ENCODE data around the gene KBTBD12.

The KBTBD12 gene

DNA sequence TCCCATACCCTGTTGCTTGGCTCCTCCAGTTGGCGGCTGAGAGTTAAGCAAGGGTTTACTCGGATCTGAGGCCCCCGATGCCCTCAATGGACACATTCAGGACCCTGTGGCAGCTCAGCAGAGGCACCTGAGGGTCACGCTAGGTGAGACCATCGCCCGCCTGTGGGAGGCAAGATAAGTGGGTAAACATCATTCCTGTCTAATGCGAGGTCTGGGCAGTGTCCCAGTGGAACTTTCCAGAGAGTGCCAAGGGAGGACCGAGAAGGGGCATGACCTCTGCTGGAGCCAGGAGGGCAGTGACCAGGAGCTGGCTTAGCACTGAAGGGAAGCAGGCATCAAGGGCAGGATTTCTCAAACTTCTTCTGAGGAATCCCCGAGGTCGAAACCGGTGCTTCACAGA is 71.8 kb downstream of the KBTBD12 start:
- DNase-seq: no peak

DNA sequence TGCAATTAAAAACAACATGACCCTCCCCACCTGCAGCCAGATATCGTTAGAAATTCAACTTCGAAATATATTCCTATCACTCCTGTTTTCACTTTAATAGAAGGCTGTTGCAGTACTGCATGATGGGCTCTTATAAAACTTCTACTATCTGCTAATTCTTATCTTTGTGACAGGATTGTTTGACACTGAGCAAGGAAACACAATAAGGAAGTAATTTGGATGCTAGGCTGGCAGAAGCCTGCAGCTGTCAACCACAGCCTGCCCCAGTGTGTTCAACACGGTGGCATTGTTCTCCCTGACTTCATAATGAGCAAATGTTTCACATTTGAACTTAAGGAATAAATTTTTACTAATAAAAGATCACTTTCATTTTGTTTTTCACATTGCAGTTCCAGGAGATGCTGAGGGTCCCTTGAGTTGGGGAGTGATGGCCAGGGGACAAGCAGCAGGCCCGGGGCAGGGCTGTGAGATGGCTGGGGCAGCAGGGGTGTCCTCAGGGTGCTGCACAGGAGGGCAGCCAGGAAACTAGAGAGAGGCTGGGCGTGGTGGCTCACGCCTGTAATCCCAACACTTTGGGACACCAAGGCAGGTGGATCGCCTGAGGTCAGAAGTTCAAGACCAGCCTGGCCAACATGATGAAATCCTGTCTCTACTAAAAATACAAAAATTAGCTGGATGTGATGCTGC is 72.4 kb downstream of the KBTBD12 start:
- DNase-seq: no peak

DNA sequence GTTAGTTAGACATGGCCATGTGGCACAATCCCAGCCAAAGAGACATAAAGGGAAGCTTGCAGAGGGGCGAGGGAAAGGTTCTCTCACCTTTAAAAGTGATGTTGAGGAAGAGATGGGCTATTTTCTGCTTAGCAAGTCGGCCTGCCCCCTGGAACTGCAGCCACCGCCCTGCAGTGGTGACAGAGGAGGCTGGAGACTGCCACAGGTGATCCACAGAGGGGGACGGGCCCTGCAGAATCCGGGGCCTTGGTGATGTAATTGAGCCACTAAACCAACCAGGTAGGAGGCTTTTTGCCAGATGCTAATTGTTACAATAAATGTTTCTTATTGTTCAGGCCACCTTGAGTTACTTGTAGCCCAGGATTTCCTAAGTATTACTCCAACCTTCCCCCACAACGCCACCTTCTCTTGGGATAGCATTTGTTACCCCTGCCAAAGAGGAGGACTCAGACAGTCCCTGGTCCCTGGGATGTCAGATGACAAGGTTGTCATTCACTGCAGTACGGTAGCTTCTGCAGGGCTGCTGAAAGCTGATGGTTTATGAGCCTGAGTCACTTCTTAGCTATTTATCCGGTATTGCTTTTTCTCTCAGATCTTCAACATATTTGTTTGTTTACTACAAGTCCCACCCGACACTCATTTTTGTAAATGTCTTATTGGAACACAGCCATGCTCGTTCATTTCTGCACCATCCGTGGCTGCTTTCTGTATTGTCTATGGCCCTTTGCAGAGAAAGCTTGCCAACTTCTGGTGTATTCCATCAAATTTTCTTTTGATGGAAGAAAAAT is 73.9 kb downstream of the KBTBD12 start:
- DNase-seq: no peak

DNA sequence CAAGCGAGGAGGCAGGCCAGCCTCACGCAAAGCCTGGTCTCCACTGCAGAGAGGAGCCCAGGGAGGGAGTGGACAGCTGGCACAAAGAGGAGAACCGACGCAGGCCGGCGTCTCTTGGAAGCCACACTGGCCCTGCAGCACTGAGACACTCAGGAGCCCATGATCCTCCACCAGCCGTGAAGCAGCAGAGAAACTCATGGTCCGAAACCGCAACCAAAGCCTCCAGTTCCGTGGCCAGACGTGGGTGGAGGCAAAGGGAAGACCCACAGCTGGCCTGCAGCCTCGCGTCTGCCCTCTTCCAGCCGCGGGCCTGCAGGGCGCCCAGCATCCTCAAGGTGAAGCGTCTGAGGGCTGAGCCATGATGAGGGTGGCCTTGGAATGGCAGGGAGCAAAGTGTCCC is 75.0 kb downstream of the KBTBD12 start:
- no peak for DNase-seq

DNA sequence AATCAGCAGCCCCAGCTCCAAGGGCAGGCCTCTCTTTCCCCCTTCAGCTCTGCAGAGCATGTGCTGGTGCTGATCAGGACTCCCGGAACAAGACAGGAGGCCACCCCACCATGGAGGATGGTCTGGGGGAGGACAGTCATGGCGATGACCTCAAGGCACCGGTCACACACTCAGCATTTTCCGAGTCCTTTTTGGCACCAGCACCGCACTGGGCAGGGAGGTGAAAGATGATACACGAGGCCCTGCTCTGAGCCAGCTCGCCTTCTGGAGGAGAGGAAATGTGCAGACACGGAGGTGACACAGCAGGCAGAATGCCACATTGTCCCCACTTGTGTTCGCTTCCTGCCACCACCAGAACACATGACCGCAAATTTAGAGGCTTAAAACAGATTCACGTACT is 75.4 kb downstream of the KBTBD12 start:
- DNase-seq: no peak

DNA sequence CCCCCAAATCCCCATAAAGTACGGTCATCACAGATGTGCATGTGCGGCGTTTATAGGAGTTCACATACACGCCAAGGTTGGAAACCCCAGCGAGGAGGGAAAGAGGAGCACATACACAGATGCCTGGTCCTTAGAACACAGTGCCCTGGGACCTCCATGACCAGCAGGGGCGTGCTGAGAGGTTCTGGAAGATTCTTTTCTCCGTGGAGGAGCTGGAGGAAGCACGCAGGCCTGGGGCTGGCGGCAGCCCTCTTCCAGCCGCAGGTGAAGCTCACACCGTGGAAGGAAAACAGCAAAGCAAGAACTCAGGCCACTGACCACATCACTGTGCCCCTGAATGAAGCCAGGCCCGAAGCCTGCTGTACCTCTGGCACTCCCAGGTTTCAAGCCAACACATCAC is 76.2 kb downstream of the KBTBD12 start:
- DNase-seq: no peak

DNA sequence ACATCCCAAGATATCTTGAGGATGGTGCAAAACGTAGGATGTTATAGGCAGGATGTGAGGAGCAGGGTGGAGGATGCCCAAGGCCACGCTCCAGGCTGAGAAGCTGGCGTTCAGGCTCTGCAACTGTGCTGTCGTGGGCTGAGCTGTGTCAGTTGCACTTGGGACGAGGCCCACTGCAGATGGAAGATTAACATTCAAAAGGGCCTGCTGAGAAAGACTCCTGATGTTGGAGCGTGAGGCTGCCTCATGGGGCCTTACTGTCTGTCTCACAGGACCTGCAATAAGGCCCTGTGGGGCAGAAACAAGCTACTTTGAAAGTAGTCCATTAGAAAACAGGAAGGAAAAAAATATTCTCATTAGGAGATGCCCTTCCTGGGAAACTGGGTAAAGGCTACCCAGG is 76.6 kb downstream of the KBTBD12 start:
- DNase-seq: no peak

DNA sequence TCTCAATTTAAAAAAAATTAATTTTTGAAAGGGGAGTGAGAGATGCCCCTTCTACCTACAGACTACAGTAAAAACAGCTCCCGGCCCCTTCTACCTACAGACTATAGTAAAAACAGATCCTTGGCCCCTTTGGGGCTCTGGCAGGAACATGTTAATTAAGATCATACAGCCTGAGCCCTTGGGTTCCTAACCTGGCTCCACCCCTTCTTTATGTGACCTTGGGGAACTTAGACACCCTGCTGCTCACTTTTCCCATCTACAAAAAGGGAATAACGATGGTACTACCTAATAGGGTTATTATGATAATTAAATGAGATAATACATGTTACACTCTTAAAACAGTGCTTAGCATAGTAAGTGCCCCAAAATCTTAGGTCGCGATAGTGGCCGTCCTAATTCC is 77.1 kb downstream of the KBTBD12 start:
- DNase-seq: no peak

DNA sequence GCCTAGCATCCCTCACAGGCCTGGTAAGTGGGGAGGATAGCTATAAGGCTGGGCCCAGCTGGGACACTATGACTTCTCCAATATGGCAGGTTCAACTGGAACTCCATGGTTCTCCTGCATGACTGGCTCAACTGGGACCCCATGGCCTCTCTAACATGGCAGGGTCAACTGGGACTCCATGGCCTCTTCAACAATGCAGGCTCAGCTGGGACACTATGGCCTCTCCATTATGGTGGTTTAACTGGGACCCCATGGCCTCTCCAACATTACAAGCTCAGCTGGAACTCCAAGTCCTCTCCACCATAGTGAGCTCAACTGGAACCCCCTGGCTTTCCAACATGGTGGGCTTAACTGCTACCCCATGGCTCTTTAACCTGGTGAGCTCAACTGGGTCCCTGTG is 79.0 kb downstream of the KBTBD12 start:
- DNase-seq: no peak

DNA sequence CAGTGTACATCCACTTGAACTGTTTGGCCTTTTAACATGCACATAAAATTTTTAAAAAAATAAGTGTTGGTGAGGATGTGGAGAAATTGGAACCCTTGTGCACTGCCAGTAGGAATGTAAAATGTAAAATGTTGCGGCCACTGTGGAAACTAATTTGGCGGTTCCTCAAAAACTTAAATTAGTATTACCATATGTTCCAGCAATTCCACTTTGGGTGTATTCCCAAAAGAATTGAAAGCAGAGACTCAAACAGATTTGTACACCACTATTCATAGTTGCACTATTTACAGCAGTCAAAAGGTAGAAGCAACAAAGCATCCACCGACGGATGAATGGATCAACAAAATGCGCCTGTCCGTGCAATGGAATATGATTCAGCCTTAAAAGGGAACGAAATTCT is 82.0 kb downstream of the KBTBD12 start:
- DNase-seq: no peak

DNA sequence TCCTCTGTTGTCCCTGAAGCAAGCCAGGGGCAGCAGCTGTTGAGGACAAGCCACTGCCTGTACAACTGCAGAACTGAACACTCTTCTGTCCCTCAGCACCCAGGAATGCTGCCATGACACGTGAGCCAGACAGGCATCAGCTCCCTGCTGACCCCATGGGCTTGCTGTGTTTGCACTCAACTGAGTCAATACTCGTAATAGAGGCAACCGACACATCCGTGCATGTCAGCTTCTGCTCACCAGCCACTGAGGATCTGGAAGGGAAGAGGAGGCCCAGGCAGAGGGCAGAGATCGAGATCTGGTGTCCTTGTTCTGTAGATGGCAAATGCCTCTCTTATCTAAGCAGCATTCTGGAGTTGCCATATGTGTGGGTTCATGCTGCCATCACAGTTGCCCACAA is 82.9 kb downstream of the KBTBD12 start:
- DNase-seq: no peak

DNA sequence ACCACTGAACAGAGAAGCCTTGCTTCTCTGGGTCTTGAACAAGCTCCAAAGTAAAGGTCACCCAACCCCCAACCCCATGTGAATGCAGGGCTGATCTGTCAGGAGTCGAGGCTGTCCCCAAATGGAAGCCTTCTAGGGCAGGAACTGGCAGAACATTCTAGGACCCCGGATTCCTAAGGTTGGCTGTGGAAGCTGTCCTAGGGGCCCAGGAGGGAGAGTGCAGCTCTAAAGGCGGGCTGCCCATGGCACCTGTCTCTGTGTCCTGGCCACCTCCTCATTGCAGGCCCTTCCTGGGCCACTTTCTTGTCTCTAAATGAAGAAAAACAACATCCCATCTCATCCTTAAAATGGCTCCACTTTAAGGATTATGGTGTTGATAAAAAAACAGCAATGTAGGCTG is 83.6 kb downstream of the KBTBD12 start:
- DNase-seq: no peak

DNA sequence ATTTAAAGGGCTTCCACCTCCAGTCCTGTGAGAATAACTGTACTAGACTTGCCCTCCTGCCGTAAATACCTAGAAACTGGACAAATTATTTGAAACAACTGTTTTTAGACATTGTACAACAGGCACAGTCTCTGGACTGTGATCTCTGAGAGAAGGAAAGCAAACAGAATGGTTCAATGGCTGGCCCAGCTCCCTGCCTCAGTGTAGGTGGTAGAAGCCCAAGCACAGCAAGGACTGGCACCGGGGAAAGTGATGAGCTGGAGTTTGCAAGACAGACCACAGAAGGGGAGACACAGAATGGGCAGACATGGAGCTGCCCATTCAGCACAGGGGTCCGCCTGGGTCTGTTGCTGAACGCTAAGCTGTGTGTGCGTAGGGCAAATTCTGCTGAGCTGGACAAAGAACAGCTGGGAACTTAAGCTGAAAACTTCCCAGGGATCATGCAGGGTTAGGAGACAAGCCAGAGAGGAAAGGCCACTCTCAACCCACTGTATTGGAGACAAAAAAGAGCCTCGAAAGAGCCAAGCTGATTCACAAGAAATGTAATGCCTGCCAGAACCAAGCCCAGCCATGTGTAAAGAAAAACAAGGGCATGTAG is 84.6 kb downstream of the KBTBD12 start:
- DNase-seq: no peak

DNA sequence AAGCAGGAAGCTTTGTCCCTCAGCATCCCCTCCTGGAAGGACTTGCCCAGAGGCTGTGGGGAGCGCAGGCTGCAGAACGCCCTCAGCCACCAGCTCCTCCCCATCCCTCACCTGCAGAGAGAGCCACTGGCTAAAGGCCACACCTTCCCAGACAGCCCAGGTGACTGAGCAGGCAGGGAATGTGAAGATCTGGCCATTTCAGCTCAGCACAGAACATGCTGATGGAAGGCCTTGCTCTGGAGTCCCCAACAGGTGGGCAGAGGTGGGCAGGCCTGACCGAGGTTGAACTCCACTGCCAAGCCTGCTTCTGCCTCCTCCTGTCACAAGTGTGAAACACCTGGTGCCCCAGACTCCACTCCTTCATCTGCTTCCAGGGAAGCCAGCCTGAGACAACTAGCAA is 86.5 kb downstream of the KBTBD12 start:
- no peak for DNase-seq

DNA sequence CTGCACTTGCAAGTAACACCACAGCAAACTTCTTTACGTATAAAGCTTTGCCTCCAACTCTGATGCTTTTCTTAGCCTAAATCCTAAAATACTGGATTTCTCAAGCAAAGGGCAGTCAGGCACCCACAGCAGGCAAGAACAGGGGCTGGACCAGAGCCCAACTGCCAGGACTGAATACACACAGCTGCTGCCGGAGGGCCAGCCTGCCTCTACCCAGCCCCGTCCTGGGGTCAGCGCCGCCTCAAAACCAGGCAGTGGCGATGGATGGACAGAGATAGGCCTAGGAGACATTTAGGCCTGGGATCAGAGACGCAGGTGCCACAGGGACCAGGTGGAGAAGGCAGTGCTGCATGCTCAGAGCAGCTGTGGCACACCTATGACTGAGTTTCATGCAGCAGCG is 89.6 kb downstream of the KBTBD12 start:
- DNase-seq: no peak

DNA sequence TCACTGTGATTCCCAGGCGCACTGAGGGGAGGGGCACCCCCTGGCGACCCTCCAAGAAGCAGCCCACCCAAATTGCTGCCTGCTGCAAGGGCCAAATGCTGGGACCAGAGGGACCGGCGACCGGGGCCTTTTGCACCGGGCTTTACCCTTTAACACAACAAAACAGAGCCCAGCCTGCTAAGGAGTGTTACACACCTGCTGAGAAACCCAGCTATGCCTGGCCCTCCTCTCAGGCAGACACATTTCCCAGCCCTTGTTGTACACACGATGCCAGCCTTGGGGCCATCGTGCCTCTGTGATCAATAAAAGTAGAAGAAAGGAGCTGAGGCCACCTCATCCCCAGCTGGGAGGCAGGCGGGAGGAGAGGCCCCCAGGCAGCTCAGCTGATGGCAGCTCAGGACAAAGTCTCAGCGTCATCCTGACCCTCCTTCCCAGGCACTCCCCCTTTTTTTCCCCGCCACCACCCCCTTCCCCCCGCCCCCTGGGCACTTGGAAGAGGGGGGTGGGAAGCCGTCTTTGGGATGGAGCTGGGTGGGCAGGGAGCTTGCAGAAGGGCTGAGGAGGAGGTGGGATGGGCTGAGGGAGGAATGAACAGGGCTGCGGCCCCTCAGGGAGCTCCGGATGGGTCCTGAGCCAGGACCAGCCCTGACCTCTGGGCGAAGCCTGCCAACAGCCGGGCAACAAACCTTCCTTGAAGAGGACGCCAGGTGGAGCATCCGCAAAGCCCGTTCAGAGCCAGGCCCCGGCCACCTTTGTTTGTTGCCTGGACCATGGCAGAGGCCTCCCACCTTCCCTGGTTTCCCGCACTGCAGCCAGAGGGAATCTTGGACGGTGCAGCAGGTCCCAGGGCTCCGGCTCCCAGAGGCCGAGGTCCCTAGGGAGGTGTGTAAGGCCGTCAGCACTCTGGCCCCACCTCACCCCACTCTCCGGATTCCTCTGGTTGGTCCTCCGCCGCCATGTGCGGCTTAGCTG is 91.3 kb downstream of the KBTBD12 start:
- no peak for DNase-seq

DNA sequence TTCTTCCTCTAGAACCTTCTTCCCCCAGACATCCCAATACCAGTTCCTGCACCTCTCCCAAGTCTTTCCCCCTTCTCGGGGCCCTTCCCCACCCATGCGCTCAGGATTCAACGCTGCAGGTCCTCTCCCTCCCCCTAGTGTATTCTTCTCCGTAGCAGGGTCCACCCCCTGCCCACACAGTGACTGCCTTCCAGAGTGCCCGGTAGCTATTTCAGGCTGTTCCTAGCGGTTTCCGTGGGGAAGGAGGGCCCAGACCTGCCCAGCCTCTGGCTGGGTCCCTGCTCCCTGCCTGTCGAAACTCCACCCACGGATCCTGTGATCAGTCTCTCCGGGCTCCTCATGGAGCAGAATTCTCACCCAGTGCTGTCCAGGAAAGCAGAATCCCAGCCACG is 92.0 kb downstream of the KBTBD12 start:
- no peak for DNase-seq

DNA sequence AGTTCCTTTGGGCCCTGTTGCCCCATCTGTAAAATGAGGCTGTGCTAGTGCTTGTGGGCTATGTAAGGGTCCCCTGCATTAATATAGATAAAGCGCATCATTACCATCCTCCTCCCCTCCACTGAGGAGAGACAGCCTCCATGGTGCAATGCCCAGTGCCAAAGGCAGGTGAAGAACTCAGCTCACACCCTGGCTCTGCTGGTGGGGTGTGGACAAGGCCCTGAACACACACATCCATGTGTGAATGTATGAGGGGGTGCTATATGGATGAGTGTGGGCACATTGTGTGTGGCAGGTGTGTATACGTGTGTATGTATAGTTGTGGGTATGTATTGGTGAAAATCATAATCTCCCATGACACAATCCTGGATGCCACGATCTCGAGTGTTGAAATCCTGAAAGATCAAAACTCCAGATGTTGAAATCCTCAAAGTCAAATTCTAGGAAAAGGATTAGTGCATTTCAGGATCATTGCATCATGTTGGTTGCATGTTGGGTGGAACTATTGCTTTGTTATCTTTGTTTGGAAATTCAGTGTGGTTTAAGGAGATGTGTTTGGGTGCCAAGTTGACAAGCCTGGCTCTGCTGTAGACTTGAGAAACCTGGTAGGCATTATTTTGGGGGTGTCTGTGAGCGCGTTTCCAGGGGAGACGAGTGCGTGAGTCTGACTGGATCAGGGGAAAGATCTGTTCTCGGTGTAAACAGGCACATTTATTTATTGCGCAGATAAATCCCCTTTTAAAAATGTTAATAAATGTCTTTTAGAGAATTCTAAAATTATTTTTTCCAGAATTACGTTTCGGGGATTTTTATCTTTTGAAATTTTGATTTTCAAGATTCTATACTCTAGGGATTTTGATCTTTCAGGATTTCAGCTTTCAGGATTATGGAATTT is 95.2 kb downstream of the KBTBD12 start:
- DNase-seq: no peak

DNA sequence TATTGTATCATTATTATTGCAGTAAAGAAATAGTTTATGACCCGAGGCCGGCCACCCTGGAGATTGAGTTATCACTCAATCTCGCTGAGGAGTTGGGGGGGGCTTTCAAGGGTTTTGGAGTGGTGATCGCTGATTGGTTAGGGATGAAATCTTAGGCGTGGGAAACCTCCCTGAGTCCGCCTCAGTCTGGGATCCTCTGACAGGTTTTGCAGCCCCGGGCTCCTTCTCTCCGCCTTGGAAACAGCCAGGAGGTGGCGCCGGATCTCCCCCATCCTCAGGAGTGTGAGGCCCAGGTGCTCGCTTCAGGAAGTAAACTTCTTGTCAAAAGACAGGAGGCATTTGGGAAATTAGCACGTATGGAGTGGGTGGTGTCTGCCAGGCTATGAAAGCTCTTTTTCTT is 96.1 kb downstream of the KBTBD12 start:
- no peak for DNase-seq

DNA sequence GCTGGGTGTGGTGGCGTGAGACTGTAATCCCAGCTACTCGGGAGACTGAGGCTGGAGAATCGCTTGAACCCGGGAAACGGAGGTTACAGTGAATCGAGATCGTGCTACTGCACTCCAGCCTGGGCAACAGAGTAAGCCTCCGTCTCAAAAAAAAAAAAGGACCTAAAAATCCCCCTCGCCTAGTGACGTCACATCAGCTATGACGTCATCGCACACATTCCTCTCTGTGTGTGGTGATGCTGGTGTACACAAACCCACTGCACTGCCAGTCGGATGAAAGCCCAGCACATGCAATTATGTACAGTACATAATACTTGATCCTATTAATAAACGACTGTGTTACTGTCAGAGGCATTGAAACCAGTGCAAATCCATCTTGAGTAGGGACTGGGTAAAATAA is 97.0 kb downstream of the KBTBD12 start:
- DNase-seq: no peak

DNA sequence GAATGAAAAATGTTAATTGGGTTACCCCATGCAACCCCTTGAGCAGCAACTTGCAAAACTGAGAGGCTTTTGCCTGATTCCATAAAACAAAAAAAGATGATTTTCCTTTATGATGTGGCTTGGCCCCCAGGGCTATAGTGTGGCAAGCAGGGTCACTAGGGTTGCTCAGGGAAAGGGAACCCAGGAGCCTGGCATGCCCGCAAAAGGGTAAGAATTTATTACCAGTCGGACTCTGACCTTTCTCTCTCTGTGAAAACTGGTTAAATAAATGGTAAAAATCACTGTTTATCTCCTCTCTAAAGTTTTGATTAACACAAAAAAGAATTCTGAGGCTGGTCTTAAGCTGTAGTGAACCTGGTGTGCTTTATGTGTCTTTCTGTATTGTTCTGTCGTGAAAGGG is 99.5 kb downstream of the KBTBD12 start:
- no peak for DNase-seq

DNA sequence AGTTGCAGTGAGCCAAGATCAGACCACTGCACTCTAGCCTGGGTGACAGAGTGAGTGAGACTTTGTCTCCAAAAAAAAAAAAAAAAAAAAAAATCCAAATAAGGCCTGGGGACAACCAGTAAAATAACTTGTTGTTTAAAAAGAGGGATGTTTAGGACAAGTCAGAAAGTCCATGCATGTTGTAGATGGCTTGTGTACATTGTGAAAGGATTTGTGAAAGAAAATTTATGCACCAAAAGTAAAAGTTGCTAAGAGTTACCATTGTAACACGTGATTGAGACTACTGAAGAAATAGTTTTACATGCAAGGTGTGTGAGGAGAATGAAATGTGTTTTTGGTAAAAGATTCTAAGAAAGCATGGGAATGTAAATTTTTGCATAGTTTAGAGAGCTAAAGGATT is 101.5 kb downstream of the KBTBD12 start:
- DNase-seq: no peak

Measured in activated CD4-positive, alpha-beta T cell treated with anti-CD3 and anti-CD28 coated beads, Interleukin-2, amount 50 U/mL, for 1 hour (primary cell).